SK-N-SH (cell line): Measurements from ENCODE around the gene C6orf89. TPM values are rescaled to one million over a fixed set of nuclear protein-coding genes. Genes with fewer than 3 reads are reported as not detected.

ENCODE experiments used
- CTCF ChIA-PET: fragments of 300-600, 350-600 bp; formaldehyde crosslinking; extraction: SDS; loops from one replicate; lab custom pipeline; 2021; lab: Yijun Ruan, JAX
- POLR2A ChIA-PET: fragments of 350-600 bp; sonication (Branson Sonifier 250); formaldehyde crosslinking; extraction: SDS; loops from one replicate; lab custom pipeline; 2020; ENCODE audit warnings: antibody characterized with exemption, inconsistent platforms; lab: Yijun Ruan, JAX
- DNase-seq: peaks from one replicate; pipeline ENCODE4 v3.0.0; 2012
- H2AFZ ChIP-seq: fragments of 200-600 bp; sonication (generic); 2 replicates; pipeline ENCODE4 v1.8.1; 2016; ENCODE audit warnings: antibody characterized with exemption, mild to moderate bottlenecking, low read depth
- H3F3A ChIP-seq: fragments of 200-600 bp; sonication (generic); replicated peaks from 2 replicates; pipeline ENCODE3; 2016; ENCODE audit warnings: antibody characterized with exemption, mild to moderate bottlenecking; ENCODE audit not compliant: insufficient read depth
- H3K27ac ChIP-seq, 2 experiments: fragments of 200-500 bp in 1 of 2; fragments of 200-600 bp in 1 of 2; sonication (Bioruptor generic) in 1 of 2; sonication (generic), shearing (Covaris generic) in 1 of 2; 2 replicates each; pipeline versions ENCODE4 v1.5.1 to v1.6.1; 2014 to 2016; ENCODE audit warnings: low read depth in 2 of 2, inconsistent platforms in 1 of 2, low read length in 1 of 2, mild to moderate bottlenecking in 1 of 2, mixed read lengths in 1 of 2
- H3K27me3 ChIP-seq: fragments of 200-600 bp; sonication (generic), shearing (Covaris generic); 2 replicates; pipeline ENCODE4 v1.6.1; 2016; ENCODE audit warnings: mixed run types; ENCODE audit not compliant: insufficient read depth
- H3K36me3 ChIP-seq, 2 experiments: fragments of 200-500 bp in 1 of 2; fragments of 200-600 bp in 1 of 2; sonication (Bioruptor generic) in 1 of 2; sonication (generic) in 1 of 2; replicated peaks in 1 of 2; 2 replicates each; pipeline versions ENCODE3 to v1.5.1; 2014 to 2016; ENCODE audit warnings: low read length in 1 of 2, mild to moderate bottlenecking in 1 of 2; ENCODE audit not compliant: insufficient read depth in 2 of 2, control insufficient read depth in 1 of 2
- H3K4me1 ChIP-seq, 2 experiments: fragments of 200-500 bp in 1 of 2; fragments of 200-600 bp in 1 of 2; sonication (Bioruptor generic) in 1 of 2; sonication (generic), shearing (Covaris generic) in 1 of 2; 2 replicates each; pipeline versions ENCODE4 v1.5.1 to v1.6.1; 2014 to 2016; ENCODE audit warnings: low read depth in 1 of 2, low read length in 1 of 2, mixed run types in 1 of 2; ENCODE audit not compliant: insufficient read depth in 2 of 2, control insufficient read depth in 1 of 2
- H3K4me2 ChIP-seq: fragments of 200-600 bp; sonication (generic), shearing (Covaris generic); 2 replicates; pipeline ENCODE4 v1.6.1; 2017; ENCODE audit warnings: mixed run types
- H3K4me3 ChIP-seq, 2 experiments: fragments of 200-500 bp in 1 of 2; fragments of 200-600 bp in 1 of 2; sonication (Bioruptor generic) in 1 of 2; sonication (generic), shearing (Covaris generic) in 1 of 2; 2 replicates each; pipeline versions ENCODE4 v1.5.1 to v1.8.1; 2014 to 2016; ENCODE audit warnings: low read depth in 2 of 2, inconsistent platforms in 1 of 2, low read length in 1 of 2, mild to moderate bottlenecking in 1 of 2, mixed read lengths in 1 of 2, moderate library complexity in 1 of 2
- H3K79me2 ChIP-seq: fragments of 200-600 bp; sonication (generic); 2 replicates; pipeline ENCODE4 v1.8.1; 2017; ENCODE audit warnings: mild to moderate bottlenecking; ENCODE audit not compliant: insufficient read depth
- H3K9ac ChIP-seq: fragments of 200-600 bp; sonication (generic); 2 replicates; pipeline ENCODE4 v1.6.1; 2017; ENCODE audit warnings: mixed run types
- H3K9me2 ChIP-seq: fragments of 200-600 bp; sonication (generic); 2 replicates; pipeline ENCODE4 v1.6.1; 2017; ENCODE audit warnings: mixed run types
- H3K9me3 ChIP-seq: fragments of 200-600 bp; sonication (generic); 2 replicates; pipeline ENCODE4 v1.6.1; 2017; ENCODE audit warnings: mixed run types, mild to moderate bottlenecking, moderate library complexity
- H4K20me1 ChIP-seq: fragments of 200-600 bp; sonication (generic); 2 replicates; pipeline ENCODE4 v1.6.1; 2017; ENCODE audit warnings: mild to moderate bottlenecking, mixed run types; ENCODE audit not compliant: insufficient read depth
- CHD2 ChIP-seq: fragments of 150-350 bp; IDR thresholded peaks from 2 replicates; pipeline ENCODE4 v1.6.1; 2018; ENCODE audit warnings: low read length; ENCODE audit not compliant: partially characterized antibody
- CTCF ChIP-seq: fragments of 200-600 bp; sonication (generic); IDR thresholded peaks from 2 replicates; pipeline ENCODE4 v1.6.1; 2017; ENCODE audit warnings: antibody characterized with exemption, mild to moderate bottlenecking, moderate library complexity
- ELF1 ChIP-seq: IDR thresholded peaks from 2 replicates; pipeline ENCODE4 v1.4.0; 2012
- EZH2phosphoT487 ChIP-seq: fragments of 200-600 bp; sonication (generic); IDR thresholded peaks from 2 replicates; pipeline ENCODE4 v1.6.1; 2017; ENCODE audit warnings: low read depth, mixed run types, mild to moderate bottlenecking, antibody characterized with exemption, moderate library complexity, borderline replicate concordance
- FOSL2 ChIP-seq: IDR thresholded peaks from 2 replicates; pipeline ENCODE4 v1.4.0; 2012; ENCODE audit warnings: low read depth, mild to moderate bottlenecking, moderate library complexity, borderline replicate concordance
- FOXJ3 ChIP-seq: sonication (generic); formaldehyde crosslinking; IDR thresholded peaks from 2 replicates; pipeline ENCODE4 v1.5.1; 2020; ENCODE audit warnings: mild to moderate bottlenecking, missing genetic modification reagents
- FOXM1 ChIP-seq: IDR thresholded peaks from 2 replicates; pipeline ENCODE4 v1.4.0; 2012; ENCODE audit warnings: low read depth, mild to moderate bottlenecking
- GABPA ChIP-seq: IDR thresholded peaks from 2 replicates; pipeline ENCODE4 v1.4.0; 2012; ENCODE audit warnings: low read depth, mild to moderate bottlenecking
- GATA2 ChIP-seq: sonication (generic); formaldehyde crosslinking; IDR thresholded peaks from 2 replicates; pipeline ENCODE4 v1.5.0; 2020; ENCODE audit warnings: mild to moderate bottlenecking, missing genetic modification reagents
- IRF3 ChIP-seq: fragments of 150-350 bp; IDR thresholded peaks from 2 replicates; pipeline ENCODE4 v1.6.1; 2016; ENCODE audit warnings: mild to moderate bottlenecking, low read depth, low read length
- JUND ChIP-seq: IDR thresholded peaks from 2 replicates; pipeline ENCODE4 v1.4.0; 2012
- NFIC ChIP-seq: IDR thresholded peaks from 2 replicates; pipeline ENCODE4 v1.4.0; 2012; ENCODE audit warnings: borderline replicate concordance
- NRF1 ChIP-seq: IDR thresholded peaks from 2 replicates; pipeline ENCODE4 v1.6.1; 2012; ENCODE audit warnings: low read depth, mild to moderate bottlenecking, low read length
- PBX3 ChIP-seq: IDR thresholded peaks from 2 replicates; pipeline ENCODE4; 2012
- POLR2AphosphoS5 ChIP-seq: IDR thresholded peaks from 2 replicates; pipeline ENCODE4 v1.6.1; 2012; ENCODE audit warnings: low read depth, low read length
- RAD21 ChIP-seq: IDR thresholded peaks from 2 replicates; pipeline ENCODE4 v1.6.1; 2012; ENCODE audit warnings: mild to moderate bottlenecking, low read length
- RCOR1 ChIP-seq: fragments of 150-350 bp; IDR thresholded peaks from 2 replicates; pipeline ENCODE4 v1.6.1; 2017; ENCODE audit warnings: antibody characterized with exemption, low read length
- SIN3A ChIP-seq: IDR thresholded peaks from 2 replicates; pipeline ENCODE4 v1.6.1; 2012; ENCODE audit warnings: low read depth, mild to moderate bottlenecking, low read length, moderate library complexity, borderline replicate concordance
- TAF1 ChIP-seq: IDR thresholded peaks from 2 replicates; pipeline ENCODE4 v1.6.1; 2012; ENCODE audit warnings: low read depth, mild to moderate bottlenecking, low read length, moderate library complexity, borderline replicate concordance
- TCF12 ChIP-seq: IDR thresholded peaks from 2 replicates; pipeline ENCODE4 v1.4.0; 2012
- TEAD4 ChIP-seq: IDR thresholded peaks from 2 replicates; pipeline ENCODE4 v1.4.0; 2012; ENCODE audit warnings: mild to moderate bottlenecking, borderline replicate concordance; ENCODE audit not compliant: insufficient read depth
- USF2 ChIP-seq: fragments of 150-350 bp; IDR thresholded peaks from 2 replicates; pipeline ENCODE4 v1.6.1; 2017; ENCODE audit warnings: antibody characterized with exemption, low read length, low read depth, borderline replicate concordance
- YY1 ChIP-seq: IDR thresholded peaks from 2 replicates; pipeline ENCODE4 v1.4.0; 2012; ENCODE audit warnings: low read depth, mild to moderate bottlenecking
- WGBS: methylation state at CpG from one replicate; pipeline ENCODE4 v1.1.6; 2017; ENCODE audit warnings: low lambda C conversion rate; 5-methylcytosine and 5-hydroxymethylcytosine counted together
- polyA plus RNA-seq, 3 experiments: library from polyadenylated mRNA; depleted of rRNA; stranded (reverse); fragments of >200 nt; gene quantifications; 2 replicates each; pipeline ENCODE4 v1.2.3, GENCODE V29; 2012

The C6orf89 gene
- polyA plus RNA-seq, 1 of the 3 experiments (the other 2 are of a cell fraction) = 20.4 TPM

GRCh38 chr6:36949636-36950035, 63.9 kb downstream of the C6orf89 start:
- POLR2A ChIA-PET = interaction anchor here (0.7 kb wide), 1 partner anchor 13 kb away, joined by 3 read pairs; no protein-coding TSS in a partner anchor
- no peak for TF ChIP-seq RCOR1
- TF ChIP-seq CHD2 = no peak
- TF ChIP-seq FOXJ3 = no peak
- TF ChIP-seq USF2 = no peak
- no peak for TF ChIP-seq ELF1
- peak; percentile 53 for TF ChIP-seq JUND
- TF ChIP-seq EZH2phosphoT487 = no peak
- no peak for TF ChIP-seq TAF1
- no peak for TF ChIP-seq IRF3
- peak; percentile 53; the same call in 1 of the 2 replicates for TF ChIP-seq FOSL2
- no peak for TF ChIP-seq TEAD4
- TF ChIP-seq FOXM1 = no peak
- TF ChIP-seq PBX3 = peak; percentile 52
- no peak for TF ChIP-seq CTCF
- no peak for TF ChIP-seq RAD21
- no peak for TF ChIP-seq YY1
- TF ChIP-seq NFIC = no peak
- no peak for TF ChIP-seq GATA2 (CRISPR knock-in tag)
- no peak for TF ChIP-seq NRF1
- TF ChIP-seq POLR2AphosphoS5 = no peak
- TF ChIP-seq TCF12 = peak; percentile 32; the same call in 1 of the 2 replicates
- TF ChIP-seq GABPA = no peak
- no peak for TF ChIP-seq SIN3A
- TF ChIP-seq, all 33 proteins: peak for 4
- H3K9me3 ChIP-seq = no peaks in the 10 kb centered on the region
- DNase-seq = no peak
- H3K27me3 ChIP-seq = no peaks in the 10 kb centered on the region
- no peaks in the 10 kb centered on the region for H3K9me2 ChIP-seq
- no peaks in the 10 kb centered on the region for H3K36me3 ChIP-seq
- peak overlapping the region in 1 of 2 experiments; percentile 68; a peak in 2 of 4 replicates for H3K27ac ChIP-seq
- no peaks in the 10 kb centered on the region for H4K20me1 ChIP-seq
- H3K9ac ChIP-seq = no peak overlapping the region
- WGBS = 47% methylated on average over 3 of the region's 3 CpGs
- peaks cover 0 to 4% of the 10 kb centered on the region in 2 experiments; a peak in 1 of 4 replicates for H3K4me1 ChIP-seq
- peaks cover 7% of the 10 kb centered on the region for H3F3A ChIP-seq
- no peaks in the 10 kb centered on the region for H3K79me2 ChIP-seq
- H2AFZ ChIP-seq = peak overlapping the region; percentile 32; the same call in 1 of the 2 replicates
- CTCF ChIA-PET = interaction anchor here (1.0 kb wide), 1 partner anchor 68 kb away, joined by 3 read pairs; no protein-coding TSS in a partner anchor
- H3K4me3 ChIP-seq = no peak overlapping the region
- no peak overlapping the region for H3K4me2 ChIP-seq
